Uterus (tissue), 2 donors: ENCODE measurements around the gene BICD1.

ENCODE experiments used
- CTCF ChIP-seq, 4 experiments: fragments of 200-600 bp in 2 of 4; fragments of 450-650 bp in 2 of 4; sonication (generic) in 2 of 4; IDR thresholded peaks; one replicate each; pipeline ENCODE4 v1.5.1; 2016 to 2019; ENCODE audit warnings: antibody characterized with exemption in 4 of 4, mild to moderate bottlenecking in 2 of 4, moderate library complexity in 1 of 4
- POLR2A ChIP-seq, 2 donors: fragments of 450-650 bp; IDR thresholded peaks; one replicate each; pipeline ENCODE4 v1.6.1; 2016; ENCODE audit warnings: antibody characterized with exemption in 2 of 2, mild to moderate bottlenecking in 1 of 2, moderate library complexity in 1 of 2

GRCh38 chr12:32431025-32431424, 324.4 kb downstream of the BICD1 start:
- TF ChIP-seq CTCF (IDR thresholded peaks at IDR 0.05) (no peak), POLR2A (IDR thresholded peaks at IDR 0.05) (no peak)
